ENCODE data around the gene CBR4.
A peak's percentile ranks its signal among the peaks of the same experiment; 100 is the strongest.

Gene CBR4

DNA sequence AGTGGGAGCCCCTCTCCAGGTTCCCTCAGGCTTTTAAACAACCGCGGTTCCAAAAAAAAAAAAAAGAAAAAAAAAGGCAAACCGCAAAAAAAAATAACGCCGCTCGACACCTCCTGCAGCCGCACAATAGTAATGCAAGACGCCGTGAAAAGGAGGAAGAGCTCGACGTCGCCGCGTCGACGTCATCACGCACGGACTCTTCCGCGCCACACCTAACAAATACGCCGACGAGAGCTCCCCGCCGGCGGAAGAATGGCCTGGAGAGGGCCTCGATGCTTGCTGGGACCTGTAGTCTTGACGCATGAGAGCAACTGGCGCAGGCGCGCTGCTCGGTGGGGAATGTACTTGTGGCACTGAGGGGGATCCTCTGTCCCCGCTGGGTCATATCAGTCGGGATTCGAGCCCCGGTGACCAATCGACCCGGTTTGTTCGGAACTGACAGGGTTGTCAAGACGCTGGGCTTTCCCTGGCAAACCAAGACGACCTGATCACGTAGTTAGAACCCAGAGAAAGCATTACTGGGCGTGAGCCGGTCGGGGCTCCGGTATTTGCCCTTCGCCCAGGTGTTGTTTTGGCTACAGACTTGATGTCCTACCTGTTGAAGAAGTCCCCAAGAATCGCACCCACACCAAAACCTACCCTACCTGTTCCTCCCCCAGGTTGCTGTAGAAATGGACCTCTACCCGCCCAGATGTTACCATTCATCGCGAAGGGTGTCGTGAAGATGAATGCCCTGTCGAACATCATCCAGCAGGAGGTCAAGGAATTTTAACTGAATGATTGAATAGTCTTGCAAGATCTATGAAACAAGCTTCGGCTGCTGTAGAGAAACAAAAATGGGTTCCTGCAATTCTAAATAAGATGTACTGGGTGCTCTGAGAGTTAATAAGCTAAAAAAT, at the start of gene CBR4:
Gene CBR4 (minus strand): TSS at position 131 of the 899 bp plus-strand sequence. CDS start 166 bp downstream, outside the sequence.
- peak within 1 kb of the TSS; percentile 89 for H3K4me3 ChIP-seq
- TF ChIP-seq POLR2AphosphoS5 (IDR thresholded peaks at IDR 0.05; ENCODE audit: borderline replicate concordance, low read depth, low read length) (peak; percentile 82), EZH2 (IDR thresholded peaks at IDR 0.05) (no peak), FOXP2 (optimal IDR thresholded peaks at IDR 0.05; ENCODE audit: control extremely low read depth, extremely low read length, insufficient read depth) (peak; percentile 65)
- peak within 1 kb of the TSS; percentile 89 for H3K27ac ChIP-seq
- peak within 1 kb of the TSS; percentile 95 for H3K9ac ChIP-seq (ENCODE audit: insufficient read length)
- no peaks in the 10 kb centered on the region for H3K9me3 ChIP-seq (ENCODE audit: low read depth, low read length)
- DNase-seq (ENCODE audit: low read depth, low spot score) = peak; percentile 96
- H3K36me3 ChIP-seq (ENCODE audit: insufficient read depth, low read length) = peaks cover 16% of the 10 kb centered on the region

DNA sequence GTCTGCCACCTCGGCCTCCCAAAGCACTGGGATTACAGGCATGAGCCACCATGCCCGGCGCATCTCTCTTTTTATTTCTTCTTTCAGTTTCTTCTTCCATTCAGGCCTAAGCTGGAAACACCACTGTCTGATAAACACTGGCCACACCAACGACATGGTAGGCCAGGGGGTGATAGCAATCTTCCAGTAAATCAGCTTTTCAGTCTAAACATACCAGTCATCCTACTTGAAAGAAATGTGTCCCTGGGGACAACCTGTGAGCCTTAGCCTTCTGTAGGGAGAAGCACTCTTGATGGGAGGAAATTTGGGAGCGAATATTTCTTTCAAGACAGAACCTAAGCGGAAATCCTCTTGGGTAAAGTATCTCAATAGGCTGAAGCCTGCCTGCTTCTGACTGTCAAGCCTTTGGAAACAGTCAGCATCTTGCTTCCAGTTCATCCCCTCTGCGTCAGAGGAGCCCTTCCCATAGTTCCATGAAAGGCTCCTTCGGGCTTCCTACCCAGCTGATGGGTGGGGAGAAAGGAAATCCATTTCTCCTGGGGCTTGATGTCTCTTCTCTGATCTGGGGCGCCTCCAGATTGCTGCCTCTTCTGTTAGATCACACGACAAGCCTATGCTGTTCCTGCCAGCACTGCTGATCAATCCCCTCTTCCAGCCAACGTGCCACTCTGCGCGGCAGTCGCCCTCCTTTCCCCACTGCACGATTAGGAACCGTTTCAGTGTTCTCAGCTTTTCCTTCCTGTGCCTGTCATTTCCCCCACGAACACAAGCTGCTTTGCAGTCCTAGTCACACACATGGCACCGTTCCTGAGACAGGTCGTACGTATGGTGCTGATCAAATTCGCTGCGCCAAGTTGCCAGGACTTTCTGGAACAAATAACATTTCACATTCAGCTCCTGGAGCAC, 49.5 kb upstream of the CBR4 start:
- H3K9ac ChIP-seq (ENCODE audit: insufficient read length) = peak overlapping the region; percentile 14
- TF ChIP-seq FOXP2 (optimal IDR thresholded peaks at IDR 0.05; ENCODE audit: control extremely low read depth, extremely low read length, insufficient read depth) (no peak), EZH2 (IDR thresholded peaks at IDR 0.05) (no peak), POLR2AphosphoS5 (IDR thresholded peaks at IDR 0.05; ENCODE audit: borderline replicate concordance, low read depth, low read length) (no peak)
- H3K36me3 ChIP-seq (ENCODE audit: insufficient read depth, low read length) = no peaks in the 10 kb centered on the region
- no peak for DNase-seq (ENCODE audit: low read depth, low spot score)
- H3K9me3 ChIP-seq (ENCODE audit: low read depth, low read length) = no peaks in the 10 kb centered on the region
- no peak overlapping the region for H3K4me3 ChIP-seq
- no peak overlapping the region for H3K27ac ChIP-seq

DNA sequence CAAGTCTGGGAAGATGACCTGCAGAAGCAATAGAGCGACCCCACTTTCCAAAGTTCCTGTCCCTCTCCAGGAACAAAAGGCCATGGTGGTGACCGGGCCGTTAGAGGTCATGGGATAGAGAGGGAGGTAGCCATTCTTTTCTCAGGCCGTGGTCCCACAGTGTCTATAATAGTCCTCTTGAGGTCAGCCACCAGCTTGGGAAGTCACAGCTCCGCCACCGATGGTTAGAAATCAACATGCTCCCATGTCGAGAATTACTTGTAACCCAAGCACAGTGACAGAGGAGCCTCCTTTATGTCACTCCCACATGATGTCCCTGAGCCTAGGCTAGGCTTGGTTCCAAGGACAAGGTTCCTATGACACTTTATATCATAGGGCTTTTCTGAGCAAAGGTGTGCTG, 48.3 kb upstream of the CBR4 start:
- no peak overlapping the region for H3K9ac ChIP-seq (ENCODE audit: insufficient read length)
- no peaks in the 10 kb centered on the region for H3K36me3 ChIP-seq (ENCODE audit: insufficient read depth, low read length)
- no peak for DNase-seq (ENCODE audit: low read depth, low spot score)
- H3K4me3 ChIP-seq = no peak overlapping the region
- TF ChIP-seq POLR2AphosphoS5 (IDR thresholded peaks at IDR 0.05; ENCODE audit: borderline replicate concordance, low read depth, low read length) (no peak), EZH2 (IDR thresholded peaks at IDR 0.05) (no peak), FOXP2 (optimal IDR thresholded peaks at IDR 0.05; ENCODE audit: control extremely low read depth, extremely low read length, insufficient read depth) (no peak)
- no peaks in the 10 kb centered on the region for H3K9me3 ChIP-seq (ENCODE audit: low read depth, low read length)
- H3K27ac ChIP-seq = no peak overlapping the region

DNA sequence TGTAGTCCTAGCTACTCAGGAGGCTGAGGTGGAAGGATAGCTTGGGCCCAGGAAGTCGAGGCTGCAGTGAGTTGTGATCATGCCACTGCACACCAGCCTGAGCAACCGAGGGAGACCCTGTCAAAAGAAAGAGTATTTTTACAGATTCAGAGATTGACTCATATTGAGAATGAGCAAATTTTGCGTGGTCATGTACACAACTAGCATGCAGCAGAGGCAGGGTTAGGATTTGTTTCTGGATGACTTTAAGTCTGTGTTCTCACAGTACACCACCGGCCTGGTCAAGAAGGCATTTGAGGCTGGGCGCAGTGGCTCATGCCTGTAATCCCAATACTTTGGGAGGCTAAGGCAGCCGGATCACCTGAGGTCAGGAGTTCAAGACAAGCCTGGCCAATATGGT, 44.8 kb upstream of the CBR4 start:
- no peak overlapping the region for H3K4me3 ChIP-seq
- H3K36me3 ChIP-seq (ENCODE audit: insufficient read depth, low read length) = no peaks in the 10 kb centered on the region
- DNase-seq (ENCODE audit: low read depth, low spot score) = no peak
- no peak overlapping the region for H3K27ac ChIP-seq
- H3K9me3 ChIP-seq (ENCODE audit: low read depth, low read length) = no peaks in the 10 kb centered on the region
- H3K9ac ChIP-seq (ENCODE audit: insufficient read length) = no peak overlapping the region
- TF ChIP-seq EZH2 (IDR thresholded peaks at IDR 0.05) (no peak), FOXP2 (optimal IDR thresholded peaks at IDR 0.05; ENCODE audit: control extremely low read depth, extremely low read length, insufficient read depth) (no peak), POLR2AphosphoS5 (IDR thresholded peaks at IDR 0.05; ENCODE audit: borderline replicate concordance, low read depth, low read length) (no peak)

- H3K9me3 ChIP-seq (ENCODE audit: low read depth, low read length) = no peaks in the 10 kb centered on the region
- DNase-seq (ENCODE audit: low read depth, low spot score) = no peak
- TF ChIP-seq EZH2 (IDR thresholded peaks at IDR 0.05) = no peak
- TF ChIP-seq FOXP2 (optimal IDR thresholded peaks at IDR 0.05; ENCODE audit: control extremely low read depth, extremely low read length, insufficient read depth) = no peak
- TF ChIP-seq POLR2AphosphoS5 (IDR thresholded peaks at IDR 0.05; ENCODE audit: borderline replicate concordance, low read depth, low read length) = no peak
These were observed 42.5 kb upstream of the CBR4 start for GRCh38 chr4:169052594-169052945.

DNA sequence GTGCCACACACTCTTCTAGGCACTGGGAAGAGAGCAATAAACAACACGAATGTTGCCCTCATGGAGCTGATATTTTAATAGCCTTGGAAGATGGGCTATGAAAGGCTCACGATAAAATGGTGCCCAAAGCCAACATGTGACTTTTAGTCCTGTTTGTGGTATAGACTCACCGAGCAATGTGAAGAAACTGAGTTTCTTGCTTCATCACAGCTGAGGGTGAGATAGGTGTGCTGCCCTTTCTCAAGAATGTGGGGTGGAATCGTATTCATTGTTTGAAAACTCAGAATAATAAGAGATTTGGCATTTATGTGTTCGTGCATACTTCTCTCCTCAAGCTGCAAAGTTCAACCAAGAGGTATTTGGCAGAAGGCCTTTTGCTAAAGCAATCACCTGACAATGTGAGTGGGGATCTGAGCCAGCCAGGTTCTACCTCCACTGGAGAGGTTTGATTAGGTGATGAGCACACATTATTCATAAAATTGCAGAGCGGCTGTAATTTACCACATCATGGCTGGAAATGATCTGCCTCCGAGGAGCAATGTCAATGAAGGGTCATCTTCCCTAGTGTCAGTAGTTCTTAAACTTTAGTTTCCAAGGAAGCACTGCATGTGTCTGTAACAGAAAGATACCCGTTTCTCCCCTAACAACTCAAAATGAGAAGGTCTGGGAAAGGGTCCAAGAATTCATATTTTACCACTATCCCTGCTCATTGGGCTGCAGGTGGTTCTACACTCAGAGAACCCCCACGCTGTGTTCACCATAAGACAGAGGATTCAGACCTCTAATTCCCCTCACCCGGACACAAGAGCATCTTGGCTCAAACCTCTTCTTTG, 41.9 kb upstream of the CBR4 start:
- no peak overlapping the region for H3K4me3 ChIP-seq
- no peak for DNase-seq (ENCODE audit: low read depth, low spot score)
- no peak overlapping the region for H3K9ac ChIP-seq (ENCODE audit: insufficient read length)
- no peak for TF ChIP-seq EZH2 (IDR thresholded peaks at IDR 0.05)
- no peak for TF ChIP-seq POLR2AphosphoS5 (IDR thresholded peaks at IDR 0.05; ENCODE audit: borderline replicate concordance, low read depth, low read length)
- no peak for TF ChIP-seq FOXP2 (optimal IDR thresholded peaks at IDR 0.05; ENCODE audit: control extremely low read depth, extremely low read length, insufficient read depth)
- no peaks in the 10 kb centered on the region for H3K36me3 ChIP-seq (ENCODE audit: insufficient read depth, low read length)
- H3K9me3 ChIP-seq (ENCODE audit: low read depth, low read length) = no peaks in the 10 kb centered on the region
- no peak overlapping the region for H3K27ac ChIP-seq

More at GRCh38 chr4:169052594-169052945, 42.5 kb upstream of the CBR4 start:
- H3K36me3 ChIP-seq (ENCODE audit: insufficient read depth, low read length) = no peaks in the 10 kb centered on the region
- no peak overlapping the region for H3K27ac ChIP-seq
- no peak overlapping the region for H3K9ac ChIP-seq (ENCODE audit: insufficient read length)
- no peak overlapping the region for H3K4me3 ChIP-seq

GRCh38 chr4:169050881-169051760, 41.1 kb upstream of the CBR4 start:
- no peak for DNase-seq (ENCODE audit: low read depth, low spot score)
- no peak overlapping the region for H3K9ac ChIP-seq (ENCODE audit: insufficient read length)
- no peak for TF ChIP-seq FOXP2 (optimal IDR thresholded peaks at IDR 0.05; ENCODE audit: control extremely low read depth, extremely low read length, insufficient read depth)
- no peaks in the 10 kb centered on the region for H3K9me3 ChIP-seq (ENCODE audit: low read depth, low read length)
- no peak overlapping the region for H3K4me3 ChIP-seq
- no peaks in the 10 kb centered on the region for H3K36me3 ChIP-seq (ENCODE audit: insufficient read depth, low read length)
- H3K27ac ChIP-seq = no peak overlapping the region

Measured in SK-N-MC (cell line).